Muscle of arm (tissue), 12 donors: ENCODE measurements around the gene PKNOX1. TPM values are rescaled to one million over a fixed set of nuclear protein-coding genes. Genes with fewer than 3 reads are reported as not detected.
"Not testable (repeated sequence)": the region's sequence is repeated elsewhere in the genome, so short reads cannot be mapped to it uniquely, and the experiment has no call there.

ENCODE experiments used
- DNase-seq: peaks from one replicate; pipeline ENCODE4 v3.0.0-alpha.2; 2013
- polyA plus RNA-seq, 12 donors: library from polyadenylated mRNA; unstranded; fragments of 120-200 nt; gene quantifications; one replicate each; pipeline ENCODE4 v1.2.1, GENCODE V29; 2013; ENCODE audit not compliant: insufficient read length in 12 of 12

The PKNOX1 gene
- polyA plus RNA-seq, 12 donors: 16.3 to 37.5 (median 19.4) TPM; not detected in 1

DNA sequence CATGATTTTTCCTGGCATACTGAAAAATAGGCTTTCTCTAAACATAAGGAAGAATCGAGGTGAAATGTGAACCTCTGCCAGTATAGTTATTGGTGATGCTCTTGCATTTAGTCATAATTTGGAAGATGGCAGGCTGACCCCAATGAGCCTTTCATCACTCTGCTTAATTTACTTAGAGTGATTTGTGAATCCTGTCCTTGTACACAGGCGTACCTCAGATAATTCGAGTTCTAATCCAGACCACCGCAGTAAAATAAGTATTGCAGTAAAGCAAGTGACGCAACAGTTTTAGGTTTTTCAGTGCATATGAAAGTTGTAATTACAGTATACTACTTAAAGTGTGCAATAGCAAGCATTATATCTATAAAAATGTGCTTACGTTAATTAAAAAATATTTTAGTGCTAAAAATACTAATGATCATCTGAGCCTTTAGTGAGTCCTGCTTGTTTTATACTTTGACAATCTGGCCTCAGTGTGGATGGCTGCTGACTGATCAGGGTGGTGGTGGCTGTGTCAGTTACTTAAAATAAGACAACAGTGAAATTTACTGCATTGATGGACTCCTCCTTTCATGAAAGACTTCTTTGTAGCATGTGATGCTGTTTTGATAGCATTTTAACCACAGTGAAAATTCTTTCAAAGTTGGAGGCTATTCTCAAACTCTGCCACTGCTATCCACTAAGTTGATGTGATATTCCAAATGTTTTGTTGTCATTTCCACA, 1.7 kb downstream of the PKNOX1 start:
- DNase-seq: no peak

DNA sequence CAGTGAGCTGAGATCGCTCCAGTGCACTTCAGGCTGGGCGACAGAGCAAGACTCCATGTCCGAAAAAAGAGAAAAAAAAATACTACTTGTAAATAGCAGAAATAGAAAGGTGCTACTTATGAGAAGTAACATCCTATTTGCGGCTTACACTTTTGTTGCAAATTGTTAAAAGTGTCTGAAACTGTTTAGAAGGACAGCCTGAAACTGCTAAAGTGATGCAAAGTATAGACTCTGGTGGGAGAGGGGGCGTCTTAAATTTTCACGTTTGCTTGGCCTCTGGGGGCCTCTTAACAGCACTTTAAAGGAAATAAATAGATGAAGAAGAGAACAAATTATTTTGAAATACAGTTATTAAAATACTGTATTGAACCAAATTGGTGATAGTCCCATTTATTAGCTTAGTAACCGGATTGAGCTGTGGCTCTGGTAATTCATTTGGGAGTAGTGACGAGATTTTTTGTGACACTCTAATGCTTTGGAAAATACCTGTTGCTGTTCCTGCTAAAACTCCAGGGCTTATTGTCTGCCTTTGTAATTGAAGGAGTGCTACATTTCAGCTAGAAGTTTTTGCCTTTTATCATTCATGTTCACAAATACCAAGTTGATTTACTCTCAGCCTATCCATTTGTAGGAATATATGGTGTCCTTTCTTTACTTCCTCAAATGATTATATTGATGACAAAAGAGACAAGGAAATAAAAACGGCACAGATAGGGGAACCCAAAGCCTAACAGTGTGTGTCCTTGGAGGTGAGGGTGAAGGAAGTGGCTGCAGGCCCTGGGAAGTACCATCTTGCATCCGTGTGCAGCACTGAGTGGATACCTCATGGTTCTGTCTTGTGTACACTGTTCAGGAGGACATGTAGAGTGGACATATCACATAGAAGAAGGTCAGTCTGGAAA, 6.2 kb downstream of the PKNOX1 start:
- DNase-seq: no peak

DNA sequence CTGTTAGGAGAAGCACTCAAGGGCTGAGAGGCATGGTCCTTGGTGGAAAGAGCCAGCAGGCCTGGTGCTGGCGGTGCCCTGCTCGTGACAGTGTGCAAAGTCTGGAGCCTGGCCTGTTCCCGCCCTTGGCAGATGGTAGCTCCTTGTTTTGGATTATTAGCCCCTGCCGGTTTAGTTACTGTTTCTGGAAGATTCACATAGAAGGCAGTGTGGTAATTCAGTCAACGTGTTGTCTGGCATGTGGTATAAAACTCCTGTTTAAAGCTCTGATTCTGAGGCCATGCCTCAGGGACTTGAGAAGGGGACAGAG, 6.8 kb downstream of the PKNOX1 start:
- no peak for DNase-seq

DNA sequence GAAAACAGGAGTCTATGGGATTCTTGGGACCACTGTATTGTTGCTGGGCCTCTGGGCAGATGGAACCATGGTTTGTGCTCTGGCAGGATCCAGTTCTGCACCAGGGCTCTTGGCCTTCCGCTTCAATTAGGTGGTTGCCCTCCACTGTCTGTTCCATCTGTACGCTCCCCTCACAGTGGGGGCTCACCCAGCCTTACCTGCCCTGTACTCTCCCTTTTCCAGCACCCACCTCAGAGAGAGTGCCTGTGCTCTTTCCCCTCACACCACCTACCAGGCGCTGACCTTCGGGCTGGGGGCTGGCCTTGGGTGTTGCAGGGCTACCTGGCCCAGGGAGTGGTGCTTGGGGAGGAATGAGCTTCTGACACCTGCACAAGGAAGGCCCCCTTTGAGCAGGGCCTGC, 7.5 kb downstream of the PKNOX1 start:
- no peak for DNase-seq

DNA sequence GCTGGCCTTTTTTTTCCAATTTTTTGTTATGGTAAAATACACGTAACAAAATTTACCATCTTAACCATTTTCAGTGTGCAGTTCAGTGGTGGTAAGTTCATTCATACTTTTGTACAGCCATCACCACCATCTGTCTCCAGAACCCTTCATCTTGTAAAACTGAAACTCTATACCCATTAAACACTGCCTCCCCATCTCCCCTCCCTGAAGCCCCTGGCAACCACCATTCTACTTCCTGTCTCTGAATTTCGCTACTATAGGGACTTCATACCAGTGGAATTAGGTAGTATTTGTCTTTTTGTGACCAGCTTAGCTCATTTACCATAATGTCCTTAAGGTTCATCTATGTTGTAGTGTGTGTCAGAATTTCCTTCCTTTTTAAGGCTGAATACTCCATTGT, 8.7 kb downstream of the PKNOX1 start:
- no peak for DNase-seq

DNA sequence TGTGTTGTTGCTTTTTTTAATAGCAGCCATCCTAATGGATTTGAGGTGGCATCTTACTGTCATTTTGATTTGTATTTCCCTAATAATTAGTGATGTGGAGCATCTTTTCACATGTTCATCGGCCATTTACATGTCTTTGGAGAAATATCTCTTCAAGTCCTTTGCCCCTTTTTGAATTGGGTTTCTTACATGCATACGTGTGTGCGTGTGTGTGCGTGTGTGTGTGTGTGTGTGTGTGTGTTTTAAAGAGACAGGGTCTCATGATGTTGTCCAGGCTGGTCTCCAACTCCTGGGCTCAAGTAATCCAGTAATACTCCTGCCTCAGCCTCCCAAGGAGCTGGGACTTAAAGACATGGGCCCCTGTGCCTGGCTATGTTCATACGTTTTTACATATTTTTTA, 9.5 kb downstream of the PKNOX1 start:
- no peak for DNase-seq

DNA sequence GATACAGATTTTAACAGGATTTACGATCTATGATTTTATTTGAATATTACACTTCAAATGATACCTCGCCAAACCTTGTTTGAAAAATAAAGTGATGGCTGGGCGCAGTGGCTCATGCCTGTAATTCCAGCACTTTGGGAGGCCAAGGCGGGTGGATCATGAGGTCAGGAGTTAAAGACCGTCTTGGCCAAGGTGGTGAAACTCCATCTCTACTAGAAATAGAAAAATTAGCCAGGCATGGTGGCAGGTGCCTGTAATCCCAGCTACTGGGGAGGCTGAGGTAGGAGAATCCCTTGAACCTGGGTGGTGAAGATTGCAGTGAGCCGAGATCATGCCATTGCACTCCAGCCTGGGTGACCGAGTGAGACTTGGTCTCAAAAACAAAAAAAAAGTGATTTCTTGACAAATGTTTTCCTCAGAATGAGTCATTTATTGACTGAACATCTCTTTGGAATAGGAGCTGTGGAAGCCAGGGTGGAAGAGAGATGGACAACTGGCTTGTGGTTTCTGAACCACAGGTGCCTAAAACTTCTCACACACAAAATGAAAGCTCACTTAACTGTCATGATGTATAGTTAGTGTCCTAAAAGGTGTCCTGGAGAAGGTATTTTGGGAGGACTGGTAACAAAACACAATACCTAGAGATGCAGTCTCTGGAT, 11.9 kb downstream of the PKNOX1 start:
- DNase-seq: no peak

DNA sequence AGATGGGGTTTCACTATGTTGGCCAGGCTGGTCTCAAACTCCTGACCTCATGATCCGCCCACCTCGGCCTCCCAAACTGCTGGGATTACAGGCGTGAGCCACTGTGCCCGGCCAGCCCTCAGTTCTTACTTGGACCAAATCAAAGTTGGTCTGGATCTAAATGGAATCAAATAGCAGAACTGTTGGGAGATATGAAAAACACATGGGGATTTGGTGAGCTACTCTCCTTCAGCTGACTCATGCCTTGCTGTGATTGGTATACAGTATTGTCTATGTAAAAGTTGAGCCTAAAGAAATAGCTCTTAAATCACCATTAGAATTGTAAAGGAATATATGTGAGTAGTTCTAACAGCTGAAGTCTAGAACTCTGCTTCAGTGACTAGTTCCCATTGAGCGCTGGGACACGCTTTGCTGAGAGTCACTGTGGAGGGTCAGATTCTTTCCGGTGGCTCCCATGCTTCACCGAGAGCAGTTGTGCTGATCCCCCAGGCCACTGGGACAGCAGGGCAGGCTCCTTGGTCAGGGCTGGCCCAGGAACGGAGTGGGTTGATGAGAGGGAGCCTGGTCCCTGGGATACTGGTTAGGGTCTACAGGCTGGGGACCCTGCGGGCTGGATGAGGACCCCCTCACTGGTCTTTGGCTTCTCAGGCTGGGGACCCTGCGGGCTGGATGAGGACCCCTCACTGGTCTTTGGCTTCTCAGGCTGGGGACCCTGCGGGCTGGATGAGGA, 14.0 kb downstream of the PKNOX1 start:
- no peak for DNase-seq

DNA sequence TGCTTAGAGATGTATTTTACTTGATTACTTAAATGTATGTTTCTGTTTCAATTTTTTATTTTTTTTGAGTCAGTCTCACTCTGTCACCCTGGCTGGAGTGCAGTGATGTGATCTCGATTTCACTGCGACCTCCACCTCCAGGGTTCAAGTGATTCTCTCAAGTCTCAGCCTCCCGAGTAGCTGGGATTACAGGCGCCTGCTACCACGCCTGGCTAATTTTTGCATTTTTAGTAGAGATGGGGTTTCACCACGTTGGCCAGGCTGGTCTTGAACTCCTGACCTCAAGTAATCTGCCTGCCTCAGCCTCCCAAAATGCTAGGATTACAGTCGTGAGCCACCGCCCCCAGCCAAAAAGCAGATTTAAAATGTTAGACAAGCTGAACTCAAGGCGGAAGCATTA, 15.0 kb downstream of the PKNOX1 start:
- DNase-seq: not testable (repeated sequence)

DNA sequence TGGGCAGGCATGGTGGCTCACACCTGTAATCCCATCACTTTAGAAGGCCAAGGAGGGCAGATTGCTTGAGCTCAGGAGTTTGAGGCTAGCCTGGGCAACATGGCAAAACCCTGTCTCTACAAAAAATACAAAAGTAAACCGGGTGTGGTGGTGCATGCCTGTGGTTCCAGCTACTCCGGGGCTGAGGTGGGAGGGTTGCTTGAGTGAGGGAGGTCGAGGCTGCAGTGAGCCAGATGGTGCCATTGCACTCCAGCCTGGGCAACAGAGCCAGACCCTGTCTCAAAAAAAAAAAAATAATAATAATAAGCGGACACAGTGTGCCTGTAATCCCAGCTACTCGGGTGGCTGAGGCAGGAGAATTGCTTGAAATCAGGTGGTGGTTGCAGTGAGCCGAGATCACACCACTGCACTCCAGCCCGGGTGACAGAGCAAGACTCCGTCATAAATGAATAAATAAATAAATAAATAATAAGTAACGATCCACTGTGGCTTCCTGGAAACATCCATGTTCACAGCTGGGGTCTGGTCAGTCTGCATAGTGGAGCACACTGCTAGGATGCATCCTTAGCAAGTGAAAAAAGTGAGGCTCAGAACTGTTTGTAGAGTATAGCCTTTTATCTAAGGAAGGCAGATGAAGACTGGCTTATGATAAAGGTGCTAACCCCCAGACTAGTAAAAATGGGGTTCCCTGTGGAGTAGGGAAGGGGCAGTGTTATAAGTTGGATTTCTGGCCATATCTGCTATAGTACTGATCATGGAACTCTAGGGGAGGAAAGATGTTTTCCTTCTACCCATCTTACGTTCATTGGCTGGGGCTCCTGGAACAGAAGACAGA, 15.7 kb downstream of the PKNOX1 start:
- no peak for DNase-seq

DNA sequence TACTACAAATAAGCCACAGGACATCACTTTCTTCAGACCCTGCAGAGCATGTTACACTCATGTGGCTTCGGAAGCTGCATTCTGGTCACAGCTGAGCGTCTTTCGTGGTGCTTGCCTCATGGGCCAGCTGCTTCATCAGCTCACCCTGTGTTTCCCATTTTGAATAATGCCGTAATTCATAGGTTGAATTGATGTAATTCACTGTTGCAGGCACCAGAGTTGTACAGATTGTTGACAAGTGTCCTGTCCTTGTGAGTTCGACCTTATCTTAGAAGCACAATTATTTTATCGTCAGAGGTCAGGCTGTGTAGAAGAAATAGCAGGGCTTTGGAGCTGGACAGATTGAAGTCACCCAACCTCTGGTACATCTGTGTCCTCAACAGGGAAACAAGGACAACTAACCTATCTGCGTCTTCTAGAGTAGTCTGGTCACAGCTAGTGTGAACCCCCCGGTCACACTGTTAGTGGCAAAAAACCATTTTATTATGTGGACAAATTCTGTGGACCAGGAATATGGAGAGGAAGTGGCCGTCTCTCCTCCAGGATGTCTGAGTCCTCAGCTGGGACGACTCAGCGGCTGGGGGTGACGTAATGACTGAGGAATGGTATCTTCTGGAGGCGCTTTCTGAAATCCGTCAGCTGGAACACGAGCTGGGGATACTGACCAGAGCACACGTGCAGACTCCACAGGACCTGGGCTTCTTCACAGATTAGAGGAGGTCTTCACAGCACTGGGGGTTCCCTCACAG, 17.8 kb downstream of the PKNOX1 start:
- DNase-seq: peak; percentile 73

DNA sequence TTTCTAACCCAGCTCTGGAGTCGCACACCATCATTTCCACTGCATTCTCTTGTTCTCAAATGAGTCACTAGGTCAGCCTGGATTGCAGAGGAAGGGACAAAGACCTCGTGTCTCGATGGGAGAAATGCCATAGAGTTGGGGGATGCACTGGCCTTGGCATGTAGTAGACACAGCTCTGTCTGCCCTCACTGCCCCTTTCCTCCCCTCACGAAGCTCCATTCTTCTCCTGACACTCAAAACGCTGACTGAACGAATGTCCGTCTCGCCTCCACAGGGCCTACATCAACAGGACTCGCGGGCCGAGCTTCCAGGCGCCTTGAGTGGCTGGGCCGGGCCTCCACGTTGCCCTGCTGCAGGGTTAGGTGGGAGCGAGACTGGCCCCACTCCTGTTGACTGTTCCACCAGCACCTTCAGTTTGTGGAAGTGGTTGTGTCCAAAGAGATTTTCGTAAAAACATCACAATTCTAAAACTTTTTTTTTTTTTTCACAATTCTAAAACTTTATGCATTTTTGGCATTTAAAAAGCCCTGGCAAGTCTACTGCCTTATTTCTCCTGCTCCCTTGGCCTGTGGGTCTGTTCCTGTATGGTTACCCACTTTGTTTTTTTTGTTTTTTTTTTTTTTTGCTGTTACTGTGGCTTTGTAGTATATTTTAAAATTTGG, 18.8 kb downstream of the PKNOX1 start:
- no peak for DNase-seq

DNA sequence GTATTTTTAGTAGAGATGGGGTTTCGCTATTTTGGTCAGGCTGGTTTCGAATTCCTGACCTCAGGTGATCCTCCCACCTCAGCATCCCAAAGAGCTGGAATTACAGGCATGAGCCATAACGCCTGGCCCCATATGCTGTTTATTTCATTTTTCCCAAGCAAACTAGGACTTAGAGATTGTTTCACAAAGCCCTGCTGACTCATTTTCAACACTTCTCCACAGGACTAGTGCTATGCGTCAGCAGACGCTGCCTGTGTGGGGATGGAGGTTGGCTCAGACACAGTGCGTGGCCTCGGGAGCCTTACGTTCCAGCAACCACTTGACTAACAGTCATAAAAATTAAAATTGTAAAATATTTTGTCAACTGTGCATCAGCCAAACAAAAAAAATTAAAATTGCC, 22.7 kb downstream of the PKNOX1 start:
- DNase-seq: no peak

DNA sequence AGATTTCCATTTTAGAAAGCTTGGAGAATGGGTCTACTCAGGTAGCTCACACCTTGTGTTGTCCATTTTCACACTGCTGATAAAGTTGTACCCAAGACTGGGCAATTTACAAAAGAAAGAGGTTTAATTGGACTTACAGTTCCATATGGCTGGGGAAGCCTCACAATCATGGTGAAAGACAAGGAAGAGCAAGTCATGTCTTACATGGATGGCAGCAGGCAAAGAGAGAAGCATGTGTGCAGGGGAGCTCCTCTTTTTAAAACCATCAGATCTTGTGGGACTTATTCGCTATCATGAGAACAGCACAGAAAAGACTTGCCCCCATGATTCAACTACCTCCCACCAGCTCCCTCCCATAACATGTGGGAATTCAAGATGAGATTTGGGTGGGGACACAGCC, 23.6 kb downstream of the PKNOX1 start:
- DNase-seq: not testable (repeated sequence)

DNA sequence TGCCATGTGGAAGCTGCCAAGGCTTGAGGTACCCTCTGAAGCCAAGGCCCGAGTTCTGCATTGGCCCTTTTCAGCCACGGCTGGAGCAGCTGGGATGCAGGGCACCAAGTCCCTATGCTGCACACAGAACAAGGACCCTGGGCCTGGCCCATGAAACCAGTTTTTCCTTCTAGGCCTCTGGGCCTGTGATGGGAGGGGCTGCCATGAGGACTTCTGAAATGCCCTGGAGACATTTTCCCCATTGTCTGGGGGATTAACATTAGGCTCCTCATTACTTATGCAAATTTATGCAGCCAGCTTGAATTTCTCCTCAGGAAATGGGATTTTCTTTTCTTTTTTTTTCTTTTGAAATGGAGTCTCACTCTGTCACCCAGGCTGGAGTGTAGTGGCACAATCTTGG, 24.8 kb downstream of the PKNOX1 start:
- DNase-seq: not testable (repeated sequence)

DNA sequence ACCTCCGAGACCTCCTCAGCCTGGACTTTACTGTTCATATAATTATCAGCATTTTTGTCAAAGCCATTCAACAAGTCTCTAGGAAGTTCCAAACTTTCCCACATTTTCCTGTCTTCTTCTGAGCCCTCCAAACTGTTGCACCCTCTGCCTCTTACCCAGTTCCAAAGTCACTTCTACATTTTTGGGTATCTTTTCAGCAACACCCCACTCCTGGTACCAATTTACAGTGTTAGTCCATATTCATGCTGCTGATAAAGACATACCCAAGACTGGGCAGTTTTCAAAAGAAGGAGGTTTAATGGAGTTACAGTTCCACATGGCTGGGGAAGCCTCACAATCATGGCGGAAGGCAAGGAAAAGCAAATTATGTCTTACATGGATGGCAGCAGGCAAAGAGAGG, 25.7 kb downstream of the PKNOX1 start:
- not testable (repeated sequence) for DNase-seq

DNA sequence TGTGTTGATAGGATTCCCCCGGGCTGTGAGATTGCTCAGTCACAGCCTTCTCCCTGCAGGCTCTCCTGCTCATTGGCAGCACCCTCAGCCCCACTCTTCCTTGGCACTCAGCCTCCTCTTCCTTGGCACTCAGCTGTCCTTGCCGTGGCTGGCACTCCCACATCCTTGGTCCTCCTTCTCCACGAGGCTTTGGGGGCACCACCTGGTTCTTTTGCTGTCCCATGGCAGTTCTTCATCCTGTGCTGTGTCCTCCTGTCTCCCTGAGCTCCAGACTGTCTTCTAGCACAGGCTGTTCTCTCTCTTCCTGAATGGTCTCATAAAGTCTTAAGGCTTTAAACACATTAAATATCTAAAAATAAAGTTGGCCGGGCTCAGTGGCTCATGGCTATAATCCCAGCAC, 27.0 kb downstream of the PKNOX1 start:
- no peak for DNase-seq

DNA sequence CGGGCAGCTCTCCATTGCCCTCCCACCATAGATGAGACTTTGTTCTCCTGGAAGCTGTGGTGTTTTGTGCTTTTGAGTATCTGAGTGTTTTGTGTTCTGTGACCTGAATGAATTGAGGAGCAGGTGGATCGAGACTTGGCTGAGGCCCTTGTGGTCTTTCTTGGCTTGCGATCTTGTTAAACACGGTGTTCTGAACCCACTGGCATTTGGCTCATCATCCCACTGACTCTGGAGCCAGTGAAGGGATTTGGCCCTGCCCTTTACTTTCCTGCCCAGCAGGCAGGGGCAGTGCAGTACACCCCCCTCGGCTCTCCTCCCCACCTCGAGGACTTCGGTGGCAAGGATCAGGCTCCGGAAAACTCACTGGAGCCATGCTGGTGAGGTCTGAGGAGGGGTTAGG, 30.6 kb downstream of the PKNOX1 start:
- no peak for DNase-seq

DNA sequence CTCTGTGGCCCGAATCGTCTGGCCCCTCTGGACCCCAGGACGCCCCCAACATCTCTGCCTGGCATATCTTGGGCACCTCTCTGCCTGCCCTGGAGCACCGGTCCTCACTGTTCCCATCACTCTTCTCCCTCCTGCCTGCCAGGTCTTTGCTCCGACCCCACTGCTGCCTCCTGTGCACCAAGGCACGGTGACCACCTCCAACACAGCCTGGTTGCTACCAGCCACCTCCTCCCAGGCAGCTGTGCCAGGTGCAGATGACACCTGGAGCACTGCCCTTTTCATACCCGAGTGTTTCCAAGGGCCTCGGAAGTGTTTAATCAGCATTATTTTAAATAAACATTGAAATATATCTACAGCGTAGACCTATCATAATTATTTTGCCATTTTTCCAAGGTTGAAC, 31.3 kb downstream of the PKNOX1 start:
- DNase-seq: no peak
